G401.6 (cell line): Measurements from ENCODE around the gene HTR2A.
A peak's percentile ranks its signal among the peaks of the same experiment; 100 is the strongest.

ENCODE experiments used
- FAIRE-seq: peaks from 2 replicates; lab custom pipeline; 2012; peaks lifted over from hg19 to GRCh38; lab: Jason Lieb, UNC

HTR2A gene

DNA sequence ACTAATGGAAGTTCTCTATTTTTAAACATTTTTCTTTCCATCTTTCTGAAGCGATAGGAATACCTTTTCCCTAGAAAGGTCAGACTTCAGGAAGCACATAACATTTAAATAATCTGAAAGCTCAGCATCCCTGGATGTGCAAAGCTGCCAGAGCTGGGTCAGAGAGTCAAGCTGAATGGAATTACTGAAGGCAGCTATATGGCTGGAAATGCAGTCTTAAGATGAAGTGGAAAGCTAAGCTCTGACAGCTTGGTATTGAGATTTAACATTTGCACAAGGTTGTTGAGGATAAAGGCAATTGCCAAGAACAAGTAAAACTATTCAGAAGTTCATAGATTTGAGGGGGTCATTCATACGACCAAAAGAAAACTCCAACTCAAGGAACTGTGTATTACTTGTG, 28.8 kb downstream of the HTR2A start:
- no peak for FAIRE-seq

DNA sequence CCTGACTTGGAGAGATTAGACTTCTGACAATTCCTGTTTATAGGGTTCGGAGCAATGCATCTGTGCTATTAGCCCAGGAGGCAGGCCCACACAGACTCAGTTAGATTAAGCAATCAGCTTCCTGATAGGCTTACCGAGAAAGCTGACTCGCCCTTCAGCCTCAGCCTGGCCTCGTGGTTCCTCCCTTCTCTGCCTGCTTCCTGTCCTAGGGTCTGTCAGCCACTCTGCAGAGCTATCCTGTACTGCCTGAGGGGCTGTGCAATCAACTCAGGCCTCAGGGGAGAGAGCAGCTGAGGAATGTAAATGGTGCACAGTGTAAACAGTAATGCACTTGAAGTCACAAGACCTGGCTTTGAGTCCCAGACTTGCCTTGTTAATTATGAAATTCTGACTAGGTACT, 30.7 kb downstream of the HTR2A start:
- FAIRE-seq, result no peak

DNA sequence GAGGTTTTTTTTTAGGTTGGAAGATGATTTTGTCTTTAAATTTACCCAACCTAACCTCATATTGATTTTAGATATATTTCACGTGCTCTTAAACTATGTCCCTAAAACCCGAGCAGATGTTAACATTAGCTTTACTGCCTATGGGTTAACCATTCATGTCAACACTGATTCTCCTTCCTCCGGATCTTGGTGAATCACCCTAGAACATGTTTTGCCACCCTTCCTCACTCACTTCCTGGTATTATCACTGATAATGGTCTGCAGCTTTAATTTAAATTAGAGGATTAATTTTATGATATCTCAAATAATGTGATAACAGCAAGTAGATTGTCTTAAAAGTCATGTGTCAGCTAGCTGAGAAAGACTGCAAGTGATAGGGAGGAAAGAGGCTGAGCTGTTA, 31.9 kb downstream of the HTR2A start:
- no peak for FAIRE-seq

DNA sequence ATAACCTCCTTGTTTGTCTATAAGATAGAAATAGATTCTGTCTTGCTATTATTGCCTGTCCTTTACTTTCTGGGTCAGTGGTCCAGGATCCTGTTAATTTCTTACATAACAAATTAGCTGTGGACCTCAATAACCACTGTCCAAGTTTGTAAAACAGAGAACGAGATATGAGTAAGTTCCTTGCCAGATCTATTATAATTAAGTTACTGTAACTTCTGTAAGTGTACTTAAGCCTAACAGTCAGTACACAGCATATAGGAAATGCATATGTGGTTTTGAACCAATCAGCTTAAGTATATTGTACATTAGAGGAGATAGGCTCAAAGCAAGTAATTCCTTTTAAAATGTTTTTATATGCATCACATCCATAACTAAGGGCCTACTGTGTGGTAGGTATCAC, 34.9 kb downstream of the HTR2A start:
- FAIRE-seq, result no peak

DNA sequence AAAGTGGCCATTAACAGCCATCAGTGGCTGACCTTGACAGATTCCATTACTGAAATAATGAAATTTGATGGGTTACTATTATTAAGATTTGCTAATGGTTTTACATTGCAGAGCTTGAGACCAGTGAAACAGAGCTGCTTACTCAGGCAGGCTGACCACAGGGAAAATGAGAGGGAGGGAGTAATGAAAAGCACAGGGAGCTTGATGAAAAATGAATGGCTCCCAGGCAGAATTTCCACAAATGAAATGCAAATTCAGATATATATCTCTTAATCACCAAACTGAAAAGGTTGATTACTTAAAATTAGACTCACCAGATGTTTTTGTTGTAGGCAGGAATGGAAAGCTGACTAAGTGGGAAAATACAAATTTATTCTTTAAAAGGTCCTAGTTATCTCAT, 36.1 kb downstream of the HTR2A start:
- no peak for FAIRE-seq

DNA sequence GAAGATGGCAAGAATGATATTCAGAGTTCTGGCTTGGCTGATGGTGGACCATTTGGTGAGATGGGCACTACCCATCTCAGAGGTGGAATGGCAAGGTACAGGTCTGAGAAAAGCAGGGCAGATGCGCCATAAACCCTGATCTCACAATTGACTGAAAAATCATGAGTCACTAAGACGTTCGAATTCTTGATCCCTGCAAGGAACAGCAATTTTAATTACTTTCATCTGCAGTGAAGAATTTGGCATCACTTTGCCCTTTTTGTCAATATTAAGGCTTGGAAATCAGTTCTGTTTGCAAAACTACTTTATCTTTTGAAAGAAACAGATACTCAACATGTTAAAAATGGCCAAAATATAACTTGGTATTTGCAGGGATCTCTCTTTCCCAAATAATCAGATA, 38.1 kb downstream of the HTR2A start:
- no peak for FAIRE-seq

DNA sequence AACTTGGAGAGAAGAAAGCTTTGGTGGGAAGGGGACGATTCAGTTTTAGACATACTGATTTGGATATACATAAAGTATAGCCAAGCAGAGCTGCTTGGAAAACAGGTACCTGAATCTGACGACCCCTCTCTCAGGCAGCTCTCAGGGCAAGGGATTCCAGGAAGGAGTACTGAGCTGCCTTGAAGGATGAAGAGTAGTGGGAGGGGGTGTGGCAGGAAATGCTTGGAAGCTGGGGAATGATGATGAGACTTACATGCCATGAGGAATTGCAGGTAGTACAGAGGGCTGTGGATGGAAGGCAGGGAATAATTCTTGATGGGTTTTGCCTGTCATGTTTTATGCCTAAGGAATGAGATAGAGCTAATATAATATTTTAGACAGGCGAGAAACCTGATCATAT, 38.7 kb downstream of the HTR2A start:
- FAIRE-seq, result no peak

DNA sequence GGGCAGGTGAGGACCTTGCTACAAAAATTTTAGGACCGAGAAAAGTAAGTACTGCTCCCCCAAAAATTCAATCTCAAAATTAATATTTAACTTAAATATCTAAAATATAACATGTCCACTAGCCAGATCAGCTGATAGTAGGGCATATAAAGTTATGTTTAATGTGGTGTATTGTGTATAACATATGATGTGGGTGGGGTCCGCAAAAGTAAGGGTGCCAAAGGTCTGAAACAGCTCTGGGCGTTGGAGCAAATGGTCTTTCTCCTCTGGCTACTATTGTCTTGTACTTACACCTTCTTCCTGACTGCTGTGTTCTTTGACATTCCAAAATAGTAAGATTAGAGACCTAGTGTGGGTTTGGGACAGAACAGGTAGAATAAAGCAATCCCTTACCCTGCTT, 41.2 kb downstream of the HTR2A start:
- no peak for FAIRE-seq

DNA sequence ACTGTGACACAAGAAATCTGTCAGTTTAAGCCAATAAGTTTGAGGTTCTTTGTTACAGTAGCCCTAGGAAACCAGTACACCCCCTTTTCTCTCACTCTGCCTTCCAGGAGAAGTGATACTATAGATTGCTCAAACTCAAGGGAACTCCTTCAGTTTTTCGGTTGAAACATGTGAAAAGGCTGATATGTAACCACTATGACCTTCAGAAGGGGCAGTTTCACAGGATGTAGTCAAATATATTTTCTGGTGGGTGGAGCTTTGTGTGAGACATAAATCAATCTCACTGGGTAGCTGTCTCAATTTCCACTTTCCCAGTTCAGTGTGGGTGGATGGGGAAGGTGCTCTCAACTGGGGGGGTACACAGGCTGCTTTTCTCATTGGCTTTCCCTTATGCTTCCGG, 41.7 kb downstream of the HTR2A start:
- FAIRE-seq, result no peak

DNA sequence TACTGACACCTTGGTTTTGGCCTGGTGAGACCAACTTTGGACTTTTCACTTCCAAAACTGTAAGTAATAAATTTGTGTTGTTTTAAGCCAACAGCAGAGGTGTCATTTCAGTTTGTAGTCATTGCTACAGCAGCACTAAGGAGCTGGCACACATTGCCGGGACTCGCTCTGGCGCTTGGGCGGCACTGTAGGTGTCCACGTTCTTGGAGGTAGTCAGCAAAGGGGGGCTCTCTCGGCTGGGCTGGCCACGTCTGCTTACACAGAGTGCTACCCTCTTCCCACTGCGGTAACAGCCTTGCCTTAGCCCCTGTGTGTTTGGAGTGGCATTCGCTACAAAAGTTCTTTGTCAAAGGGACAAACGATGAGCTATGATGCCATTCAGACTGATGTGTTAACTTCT, 44.7 kb downstream of the HTR2A start:
- no peak for FAIRE-seq

DNA sequence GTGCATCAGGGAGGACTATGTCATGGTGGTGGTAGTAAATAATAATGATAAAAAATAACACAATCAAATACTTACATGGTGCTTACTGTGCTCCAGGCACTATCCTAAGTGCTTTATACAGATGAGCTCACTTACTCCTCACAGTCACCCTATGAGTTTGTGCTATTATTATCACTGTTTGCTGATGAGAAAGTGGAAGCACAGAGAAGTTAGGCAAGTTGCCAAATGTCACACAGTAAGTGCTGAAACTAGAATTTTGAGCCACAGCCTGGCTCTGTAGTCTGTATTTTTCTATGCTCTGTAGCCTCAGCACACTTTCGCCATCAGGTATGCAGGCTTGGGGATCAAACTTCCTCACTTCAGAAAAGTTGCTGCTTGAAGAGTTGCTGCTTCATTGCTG, 46.6 kb downstream of the HTR2A start:
- FAIRE-seq, result no peak

DNA sequence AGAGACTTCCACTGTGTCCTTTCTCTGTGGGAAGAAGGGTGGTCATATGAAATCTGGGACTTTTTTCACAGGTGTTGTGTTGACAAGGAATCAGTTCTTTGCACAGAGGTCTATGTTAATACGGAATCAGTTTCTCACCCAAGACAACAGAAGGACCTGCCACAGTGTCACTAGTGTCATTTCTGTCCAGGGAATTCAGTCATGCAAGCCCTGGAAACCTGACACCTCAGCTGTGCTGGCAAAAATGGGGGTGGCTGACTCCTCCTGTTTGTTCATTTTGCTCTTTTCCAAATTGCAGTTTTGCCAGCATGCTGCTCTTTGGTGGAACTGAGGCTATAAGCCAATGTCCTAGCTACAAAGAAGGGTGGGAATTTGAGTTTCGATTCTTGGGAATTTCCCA, 50.1 kb downstream of the HTR2A start:
- FAIRE-seq, result no peak

DNA sequence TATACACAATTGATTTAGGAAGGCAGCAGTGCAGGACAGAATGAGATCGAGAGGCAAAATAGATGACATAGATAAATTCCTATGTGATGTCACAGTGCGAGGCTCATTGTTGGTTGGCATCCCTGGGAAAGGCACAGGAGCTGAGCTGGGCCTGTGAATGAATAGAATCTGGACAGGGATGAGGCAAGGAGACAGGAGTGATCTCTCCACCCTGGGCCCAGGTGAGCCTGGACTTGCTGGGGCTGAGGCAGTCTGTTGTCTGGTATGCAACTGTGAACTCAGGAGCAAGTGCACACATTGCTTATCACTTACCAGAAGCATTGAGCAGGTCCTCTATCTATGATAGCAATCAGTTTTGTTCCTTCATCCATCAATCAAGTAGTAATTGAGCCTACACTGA, 51.7 kb downstream of the HTR2A start:
- FAIRE-seq, result no peak

DNA sequence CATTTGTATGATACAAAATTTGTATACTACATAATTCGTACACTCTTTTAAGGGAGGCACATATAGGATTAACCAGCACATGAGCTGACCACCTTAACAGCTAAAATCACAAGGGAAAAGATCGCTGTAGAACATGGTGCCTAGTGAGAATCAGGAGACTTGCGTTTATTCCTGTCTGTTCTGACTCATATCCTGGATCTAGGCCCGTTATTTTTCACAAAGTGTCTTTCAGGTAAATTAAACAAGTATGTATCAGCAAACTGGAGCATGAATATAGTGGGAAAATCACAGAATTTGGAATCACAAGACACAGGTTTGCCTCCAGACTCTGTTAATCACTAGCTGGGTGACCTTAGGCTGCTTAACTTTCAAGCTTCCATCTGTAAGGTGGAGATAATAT, 52.4 kb downstream of the HTR2A start:
- FAIRE-seq, result no peak

DNA sequence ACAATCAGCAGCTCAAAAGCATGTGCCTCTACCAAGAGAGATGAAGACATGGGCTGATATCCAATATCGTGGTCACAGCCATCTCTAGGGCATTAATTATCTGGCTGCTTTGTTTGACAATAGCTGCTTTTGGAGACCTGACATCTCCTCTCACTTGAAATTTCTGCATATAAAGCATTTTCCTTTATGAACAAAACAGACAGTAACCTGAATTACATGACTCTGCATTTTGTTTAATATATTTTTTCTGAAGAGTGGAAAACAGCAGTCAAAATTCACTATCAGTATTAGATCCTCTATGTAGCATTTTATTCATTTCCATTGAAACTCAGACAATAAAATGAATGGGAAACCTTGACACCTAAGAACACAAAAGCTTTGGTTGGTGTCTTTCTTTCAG, 57.5 kb downstream of the HTR2A start:
- no peak for FAIRE-seq

DNA sequence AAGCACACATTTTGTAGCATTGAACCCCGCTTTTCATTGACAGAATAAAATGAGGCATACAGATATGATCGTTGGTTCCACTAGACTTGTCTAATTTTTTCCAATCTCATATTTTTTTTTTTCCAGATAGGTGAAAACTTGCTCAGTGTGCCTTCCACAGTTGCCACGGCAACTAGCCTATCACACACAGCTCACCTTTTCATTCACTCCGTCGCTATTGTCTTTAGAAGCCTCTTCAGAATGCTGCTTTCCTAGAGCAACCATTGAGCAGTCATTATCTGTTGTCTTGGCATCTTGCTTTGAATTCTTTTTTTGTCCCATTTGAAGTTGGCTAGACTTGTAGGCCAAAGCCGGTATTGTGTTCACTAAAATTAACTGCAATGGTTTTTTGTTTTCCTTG, 62.2 kb downstream of the HTR2A start:
- FAIRE-seq, result no peak

DNA sequence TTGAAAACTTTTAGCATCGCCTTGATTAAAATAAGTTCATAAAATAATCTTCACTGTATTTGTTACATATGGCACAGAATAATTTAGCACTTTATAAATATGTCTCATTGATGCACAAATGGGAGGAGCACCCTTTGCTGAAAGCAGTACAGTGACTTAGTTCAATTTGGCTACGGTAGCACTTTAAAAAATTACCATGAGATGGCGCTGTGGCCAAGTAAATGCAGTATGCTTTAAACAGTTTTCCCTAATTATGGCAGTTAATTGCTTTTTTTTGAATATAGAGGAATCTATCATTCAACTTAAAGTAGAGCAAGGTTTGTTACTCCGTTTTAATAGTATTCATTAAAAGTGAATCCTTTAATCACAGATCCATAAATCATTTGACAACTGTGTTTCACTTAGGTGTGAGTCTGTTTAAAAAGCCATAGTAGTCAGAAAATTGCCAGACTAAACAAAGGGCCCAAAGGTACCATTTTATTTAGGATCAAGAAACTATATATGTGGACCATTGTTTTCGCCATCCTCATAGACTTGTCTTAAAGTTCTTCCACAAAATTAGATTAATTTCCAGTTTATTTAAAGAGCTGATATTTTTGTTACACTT, 65.2 kb downstream of the HTR2A start:
- peak; percentile 93 for FAIRE-seq

DNA sequence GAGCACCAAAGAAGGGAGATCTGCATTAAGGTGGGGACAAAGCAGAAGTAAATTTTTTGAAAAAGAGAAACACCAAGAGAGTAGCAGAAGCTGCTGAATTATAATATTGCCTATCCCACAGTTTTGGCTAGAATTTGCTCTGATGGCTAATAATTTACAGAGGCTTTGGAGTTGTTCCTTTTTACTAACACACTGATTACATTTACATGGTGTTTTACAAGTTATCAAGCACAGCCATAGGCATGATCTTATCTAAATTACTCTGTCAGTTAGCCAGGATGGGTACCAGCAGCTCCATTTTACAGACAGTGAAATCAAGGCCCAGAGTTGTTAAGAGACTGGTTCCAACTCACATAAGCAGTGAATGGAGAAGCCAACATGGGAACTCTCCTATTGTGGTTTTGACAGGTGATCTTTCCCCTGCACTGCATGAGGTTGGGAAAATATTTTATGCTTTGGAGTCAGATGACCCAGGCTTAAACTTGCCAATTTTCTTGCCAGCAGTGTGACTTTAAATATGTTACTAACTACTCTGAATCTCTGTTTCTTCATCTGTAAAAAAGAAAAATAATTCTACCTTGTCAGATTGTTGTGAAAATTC, 66.3 kb downstream of the HTR2A start:
- no peak for FAIRE-seq

DNA sequence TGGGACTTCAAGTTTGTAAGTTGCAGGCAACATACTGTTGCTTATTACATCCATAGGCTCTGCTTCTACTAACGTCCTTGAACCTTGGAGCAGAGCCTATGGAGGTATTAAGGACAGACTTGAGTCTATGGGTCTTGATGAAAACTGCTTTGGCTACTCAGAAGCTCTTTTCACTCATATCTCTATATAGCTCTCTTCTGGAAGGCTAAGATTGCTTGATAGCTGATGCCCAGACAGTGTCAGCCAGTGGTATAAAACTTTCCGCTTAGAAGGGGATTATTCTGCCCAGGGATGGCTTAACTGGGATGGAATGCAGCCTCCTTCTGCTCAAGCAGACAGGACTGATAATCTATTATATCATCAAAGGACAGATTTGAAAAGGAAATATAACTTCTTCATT, 74.3 kb downstream of the HTR2A start:
- FAIRE-seq, result no peak

DNA sequence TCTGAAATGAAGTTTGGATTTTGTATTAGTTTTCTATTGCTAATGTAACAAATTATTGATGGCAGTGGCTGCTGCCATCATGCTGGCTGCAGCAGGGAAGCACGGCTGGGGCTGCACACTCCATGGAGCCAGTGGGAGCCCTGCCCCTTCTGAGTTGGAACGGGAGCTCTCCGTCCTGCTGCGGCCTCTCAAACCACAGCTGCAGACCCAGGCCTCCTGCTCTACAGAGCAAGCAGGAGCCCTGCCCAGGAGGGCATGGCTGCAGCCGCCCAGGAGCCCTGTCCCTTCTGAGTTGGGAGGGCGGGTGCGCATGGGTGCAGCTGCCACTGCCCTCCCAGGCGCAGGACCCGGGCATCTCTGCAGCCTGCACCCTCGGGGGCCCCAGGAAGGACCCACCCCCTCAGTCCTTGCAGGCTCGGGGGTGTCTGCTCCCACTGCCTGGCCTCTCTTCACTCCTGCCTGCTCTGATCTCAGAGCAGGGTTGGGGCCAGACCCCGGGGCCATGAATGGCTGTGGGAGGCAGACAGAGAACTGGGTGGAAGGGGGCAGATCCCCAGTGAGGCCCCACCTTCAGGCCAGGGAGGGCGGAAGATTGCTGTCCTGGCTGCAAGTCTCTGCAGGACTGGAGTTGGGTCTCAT, 78.9 kb downstream of the HTR2A start:
- no peak for FAIRE-seq

DNA sequence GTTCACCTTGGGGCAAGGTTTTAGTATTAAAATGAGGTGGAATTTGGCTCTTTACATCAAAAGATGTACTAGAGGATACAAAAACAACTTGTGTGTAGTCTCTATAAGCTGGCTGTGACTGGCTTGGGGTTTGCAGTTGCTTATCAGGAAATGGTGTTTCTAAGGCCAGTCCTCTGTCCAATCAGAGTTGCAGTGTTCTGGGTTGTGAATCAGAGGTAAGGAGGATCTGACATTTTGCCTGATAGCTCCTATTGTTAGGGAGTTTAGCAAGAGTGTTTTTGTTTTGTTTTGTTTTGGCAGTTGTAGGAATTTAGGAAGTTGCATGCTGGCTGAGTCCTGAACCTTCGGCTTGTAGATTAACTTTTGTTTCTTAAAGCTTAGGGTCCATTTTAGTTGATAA, 79.8 kb downstream of the HTR2A start:
- FAIRE-seq, result no peak

DNA sequence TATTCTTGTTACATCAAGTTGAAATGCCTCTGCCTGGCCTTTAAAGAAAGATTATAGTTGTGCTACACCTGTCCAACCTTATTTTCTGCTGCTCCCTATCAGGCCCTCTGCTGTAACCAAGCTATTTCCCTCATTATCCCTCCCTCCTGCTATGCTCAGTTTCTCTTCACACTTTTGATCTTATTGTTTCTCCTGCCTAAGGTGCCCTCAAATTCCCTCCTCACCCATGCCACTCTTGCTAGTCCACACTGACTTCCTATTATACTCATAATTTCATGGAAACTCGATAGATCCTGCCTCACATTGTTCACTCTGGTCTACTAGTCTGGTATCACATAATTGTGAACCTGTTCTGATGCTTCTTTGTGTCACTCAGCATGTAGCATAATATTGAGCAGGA, 80.5 kb downstream of the HTR2A start:
- FAIRE-seq, result no peak

DNA sequence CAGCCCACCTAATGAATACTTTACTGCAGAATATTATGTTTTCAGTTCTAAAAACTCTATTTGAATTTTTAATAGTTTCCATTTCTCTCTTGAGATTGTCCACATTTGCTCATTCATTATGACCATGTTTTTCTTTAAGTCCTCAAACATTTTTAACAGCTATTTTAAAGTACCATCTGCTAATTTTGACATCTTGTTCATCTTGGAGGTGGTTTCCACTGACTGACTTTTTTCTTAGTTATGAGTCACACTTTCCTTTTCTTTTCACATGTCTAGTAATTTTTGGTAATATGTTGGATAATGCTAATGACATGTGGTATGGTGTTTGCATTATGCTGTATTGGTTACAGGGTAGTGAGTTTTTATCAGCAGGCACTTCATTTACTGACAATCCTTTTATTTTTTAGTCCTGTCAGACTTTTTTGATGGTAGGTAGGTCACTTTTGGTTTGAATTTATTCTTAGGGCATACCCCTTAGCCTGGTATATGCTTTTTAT, 84.5 kb downstream of the HTR2A start:
- no peak for FAIRE-seq

DNA sequence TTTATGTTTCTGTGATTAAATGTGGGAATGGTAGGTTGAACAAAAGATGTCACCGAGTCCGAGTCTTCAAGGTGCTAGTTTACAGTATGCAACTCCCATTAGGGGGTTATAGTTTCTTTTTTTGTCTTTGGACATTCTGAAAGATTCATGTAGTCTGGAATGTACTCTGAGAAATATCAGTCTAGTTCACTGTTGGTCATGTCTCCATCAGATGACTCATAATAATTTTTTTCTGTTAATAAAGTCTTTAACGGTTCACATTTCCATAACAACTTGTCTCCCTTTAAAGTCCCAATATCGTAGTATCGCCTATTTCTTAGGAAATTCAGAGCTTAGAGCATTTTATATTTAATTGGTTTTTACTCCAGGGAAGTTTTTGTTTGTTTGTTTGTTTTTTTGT, 86.4 kb downstream of the HTR2A start:
- FAIRE-seq, result no peak
